SK-N-MC (cell line): ENCODE data around the gene CTNNA2.

Source experiments
- EZH2 ChIP-seq: fragments of 200-600 bp; sonication (generic); IDR thresholded peaks from one replicate; pipeline ENCODE4 v1.6.1; 2017; ENCODE audit warnings: antibody characterized with exemption
- POLR2AphosphoS5 ChIP-seq: IDR thresholded peaks from 2 replicates; pipeline ENCODE4 v1.6.1; 2012; ENCODE audit warnings: mild to moderate bottlenecking, low read depth, low read length, borderline replicate concordance

- TF ChIP-seq EZH2 (no peak), POLR2AphosphoS5 (no peak)
Measured at GRCh38 chr2:80311304-80311703, 798.5 kb downstream of the CTNNA2 start.
